KMS-11 (cell line): ENCODE measurements around the gene CSRP2.

Source experiments
- H2AFZ ChIP-seq: fragments of 200-600 bp; sonication (generic); 2 replicates; pipeline ENCODE4 v1.6.1; 2016; ENCODE audit warnings: antibody characterized with exemption, mixed run types, low read depth
- H3K27ac ChIP-seq: fragments of 200-600 bp; sonication (generic); 2 replicates; pipeline ENCODE4 v1.6.1; 2016; ENCODE audit warnings: mild to moderate bottlenecking, mixed run types
- H3K27me3 ChIP-seq: fragments of 200-600 bp; sonication (generic); 2 replicates; pipeline ENCODE4 v1.6.1; 2017; ENCODE audit warnings: mild to moderate bottlenecking, low read depth, mixed run types, moderate library complexity; ENCODE audit not compliant: insufficient read depth
- H3K36me3 ChIP-seq: fragments of 200-600 bp; sonication (generic); 2 replicates; pipeline ENCODE4 v1.6.1; 2017; ENCODE audit warnings: mild to moderate bottlenecking, mixed run types; ENCODE audit not compliant: insufficient read depth
- H3K4me1 ChIP-seq: fragments of 200-600 bp; sonication (generic); 2 replicates; pipeline ENCODE4 v1.6.1; 2016; ENCODE audit warnings: mild to moderate bottlenecking, low read depth, mixed run types; ENCODE audit not compliant: poor library complexity, severe bottlenecking
- H3K4me2 ChIP-seq: fragments of 200-600 bp; sonication (generic); 2 replicates; pipeline ENCODE4 v1.7.0; 2016; ENCODE audit warnings: mild to moderate bottlenecking, mixed run types
- H3K4me3 ChIP-seq: fragments of 200-600 bp; sonication (generic); IDR thresholded peaks from 2 replicates; pipeline ENCODE4 v1.6.1; 2017; ENCODE audit warnings: low read depth, low read length, mixed read lengths; ENCODE audit not compliant: insufficient read depth
- H3K79me2 ChIP-seq: fragments of 200-600 bp; sonication (generic); 2 replicates; pipeline ENCODE4 v1.6.1; 2016; ENCODE audit warnings: low read depth, mixed run types; ENCODE audit not compliant: insufficient read depth
- H3K9ac ChIP-seq: fragments of 200-600 bp; sonication (generic); 2 replicates; pipeline ENCODE4 v1.6.1; 2016; ENCODE audit warnings: mild to moderate bottlenecking, mixed run types
- H4K20me1 ChIP-seq: fragments of 200-600 bp; sonication (generic); 2 replicates; pipeline ENCODE4 v1.6.1; 2016; ENCODE audit warnings: mild to moderate bottlenecking, mixed run types; ENCODE audit not compliant: insufficient read depth
- TF ChIP-seq, protein P1 (sequence below): fragments of 200-600 bp; sonication (generic); conservative IDR thresholded peaks from 2 replicates; pipeline ENCODE4 v1.6.1; 2017; ENCODE audit warnings: low read depth, mild to moderate bottlenecking, antibody characterized with exemption, low read length, moderate library complexity, mixed read lengths

Gene CSRP2

DNA sequence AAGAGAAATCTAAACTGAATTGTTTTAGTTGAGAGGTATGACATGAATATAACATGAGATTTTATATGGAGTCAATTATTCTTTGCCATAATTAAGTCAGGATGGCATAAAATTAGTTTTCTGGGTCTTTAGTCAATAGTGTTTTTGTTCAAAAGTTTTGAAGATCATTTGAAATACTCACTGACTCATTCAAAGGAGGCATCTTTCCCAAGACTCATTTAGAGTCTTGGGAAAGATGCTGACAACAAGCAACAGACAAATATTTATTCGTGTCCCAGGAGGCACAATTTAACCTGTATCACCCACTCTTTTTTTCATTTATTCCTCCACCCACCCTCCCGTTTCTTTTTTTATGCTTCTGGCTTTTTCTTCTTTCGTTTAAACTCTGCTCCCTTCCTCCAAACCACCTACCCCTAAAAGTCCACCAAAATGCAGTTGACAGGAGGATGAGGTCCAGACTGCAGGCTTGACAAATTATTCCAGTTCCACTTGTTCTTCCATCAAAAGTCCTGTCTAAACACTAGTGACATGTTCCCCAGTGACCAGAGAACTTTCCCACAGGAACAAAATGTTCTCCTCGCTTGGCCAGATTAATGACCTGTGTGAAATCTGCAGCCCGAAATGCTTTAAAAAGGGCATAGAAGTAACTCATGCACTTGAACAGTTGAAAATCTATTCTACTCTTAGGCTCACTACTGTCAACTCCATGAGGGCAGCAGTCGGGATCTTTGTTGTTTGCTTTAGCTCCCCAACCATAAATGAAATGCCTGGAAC is 43.3 kb upstream of the CSRP2 start:
- Histone ChIP-seq H3K27me3 (no peaks in the 10 kb centered on the region), H3K9ac (no peak overlapping the region), H3K4me1 (no peaks in the 10 kb centered on the region), H3K27ac (no peak overlapping the region), H3K79me2 (no peaks in the 10 kb centered on the region), H3K4me2 (no peak overlapping the region), H3K4me3 (no peak overlapping the region), H4K20me1 (no peaks in the 10 kb centered on the region), H2AFZ (no peak overlapping the region), H3K36me3 (no peaks in the 10 kb centered on the region)
- TF ChIP-seq, protein P1, sequence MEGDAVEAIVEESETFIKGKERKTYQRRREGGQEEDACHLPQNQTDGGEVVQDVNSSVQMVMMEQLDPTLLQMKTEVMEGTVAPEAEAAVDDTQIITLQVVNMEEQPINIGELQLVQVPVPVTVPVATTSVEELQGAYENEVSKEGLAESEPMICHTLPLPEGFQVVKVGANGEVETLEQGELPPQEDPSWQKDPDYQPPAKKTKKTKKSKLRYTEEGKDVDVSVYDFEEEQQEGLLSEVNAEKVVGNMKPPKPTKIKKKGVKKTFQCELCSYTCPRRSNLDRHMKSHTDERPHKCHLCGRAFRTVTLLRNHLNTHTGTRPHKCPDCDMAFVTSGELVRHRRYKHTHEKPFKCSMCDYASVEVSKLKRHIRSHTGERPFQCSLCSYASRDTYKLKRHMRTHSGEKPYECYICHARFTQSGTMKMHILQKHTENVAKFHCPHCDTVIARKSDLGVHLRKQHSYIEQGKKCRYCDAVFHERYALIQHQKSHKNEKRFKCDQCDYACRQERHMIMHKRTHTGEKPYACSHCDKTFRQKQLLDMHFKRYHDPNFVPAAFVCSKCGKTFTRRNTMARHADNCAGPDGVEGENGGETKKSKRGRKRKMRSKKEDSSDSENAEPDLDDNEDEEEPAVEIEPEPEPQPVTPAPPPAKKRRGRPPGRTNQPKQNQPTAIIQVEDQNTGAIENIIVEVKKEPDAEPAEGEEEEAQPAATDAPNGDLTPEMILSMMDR = no peak

DNA sequence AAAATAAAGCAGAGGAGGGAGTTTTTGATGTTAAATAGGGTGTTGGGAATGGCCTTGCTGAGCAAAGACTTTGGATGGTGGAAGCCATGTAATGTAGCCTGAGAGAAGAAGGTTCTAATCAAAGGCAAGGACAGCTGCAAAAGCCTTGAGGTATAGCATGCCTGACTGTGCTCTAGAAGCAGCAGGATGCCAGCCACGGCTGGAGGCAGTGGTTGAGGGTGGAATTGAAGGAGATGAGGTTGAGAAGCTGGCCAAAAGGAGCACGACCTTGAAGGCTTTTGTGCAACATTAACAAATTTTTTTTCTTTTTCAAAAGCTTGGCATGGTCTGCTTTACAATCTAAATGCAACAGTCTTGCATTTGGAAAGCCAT is 42.3 kb upstream of the CSRP2 start:
- no peaks in the 10 kb centered on the region for H3K27me3 ChIP-seq
- no peak overlapping the region for H3K4me2 ChIP-seq
- H4K20me1 ChIP-seq = no peaks in the 10 kb centered on the region
- H3K27ac ChIP-seq = no peak overlapping the region
- no peaks in the 10 kb centered on the region for H3K79me2 ChIP-seq
- TF ChIP-seq, protein P1 = no peak
- no peaks in the 10 kb centered on the region for H3K4me1 ChIP-seq
- H2AFZ ChIP-seq = no peak overlapping the region
- no peaks in the 10 kb centered on the region for H3K36me3 ChIP-seq
- no peak overlapping the region for H3K4me3 ChIP-seq
- no peak overlapping the region for H3K9ac ChIP-seq

DNA sequence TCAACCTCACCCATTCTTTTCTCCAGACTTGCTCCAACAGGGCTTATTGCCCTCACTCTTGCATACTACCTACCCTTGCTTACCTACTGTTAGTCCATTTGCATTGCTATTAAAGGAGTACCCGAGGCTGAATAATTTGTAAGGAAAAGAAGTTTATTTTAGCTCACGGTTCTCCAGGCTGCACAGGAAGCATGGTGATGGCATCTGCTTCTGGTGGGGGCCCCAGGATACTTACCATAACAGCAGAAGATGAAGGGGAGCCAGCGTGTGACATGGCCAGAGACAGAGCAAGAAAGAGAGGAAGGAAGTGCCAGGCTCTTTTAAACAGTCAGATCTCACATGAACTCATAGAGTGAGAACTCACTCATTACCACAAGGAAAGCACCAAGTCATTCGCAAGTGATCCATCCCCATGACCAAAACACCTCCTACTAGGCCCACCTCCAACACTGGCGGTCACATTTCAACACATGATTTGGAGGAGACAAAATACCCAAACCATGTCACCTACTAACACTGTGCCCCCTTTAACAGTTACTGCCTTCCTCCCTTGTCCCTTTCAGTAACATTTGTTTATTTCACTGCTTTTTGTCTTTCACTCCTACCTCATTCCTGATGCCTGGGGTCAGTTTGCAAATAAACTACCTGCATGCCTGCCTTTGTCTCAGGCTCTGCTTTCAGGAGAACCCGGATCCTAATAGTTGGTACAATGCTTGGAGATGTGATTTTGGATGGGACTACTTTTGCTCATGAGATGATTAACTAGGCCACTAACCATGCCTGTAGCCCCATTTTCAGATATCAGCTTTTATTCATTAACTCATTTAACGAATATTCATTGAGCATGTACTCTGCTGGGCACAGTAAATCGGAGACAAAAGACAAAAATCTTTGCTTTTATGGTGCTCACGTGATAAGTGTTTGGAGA is 41.6 kb upstream of the CSRP2 start:
- Histone ChIP-seq H3K4me3 (no peak overlapping the region), H4K20me1 (no peaks in the 10 kb centered on the region), H3K9ac (no peak overlapping the region), H3K27me3 (no peaks in the 10 kb centered on the region), H3K79me2 (no peaks in the 10 kb centered on the region), H2AFZ (no peak overlapping the region), H3K4me2 (no peak overlapping the region), H3K4me1 (no peaks in the 10 kb centered on the region), H3K36me3 (no peaks in the 10 kb centered on the region), H3K27ac (no peak overlapping the region)
- TF ChIP-seq, protein P1 = no peak

DNA sequence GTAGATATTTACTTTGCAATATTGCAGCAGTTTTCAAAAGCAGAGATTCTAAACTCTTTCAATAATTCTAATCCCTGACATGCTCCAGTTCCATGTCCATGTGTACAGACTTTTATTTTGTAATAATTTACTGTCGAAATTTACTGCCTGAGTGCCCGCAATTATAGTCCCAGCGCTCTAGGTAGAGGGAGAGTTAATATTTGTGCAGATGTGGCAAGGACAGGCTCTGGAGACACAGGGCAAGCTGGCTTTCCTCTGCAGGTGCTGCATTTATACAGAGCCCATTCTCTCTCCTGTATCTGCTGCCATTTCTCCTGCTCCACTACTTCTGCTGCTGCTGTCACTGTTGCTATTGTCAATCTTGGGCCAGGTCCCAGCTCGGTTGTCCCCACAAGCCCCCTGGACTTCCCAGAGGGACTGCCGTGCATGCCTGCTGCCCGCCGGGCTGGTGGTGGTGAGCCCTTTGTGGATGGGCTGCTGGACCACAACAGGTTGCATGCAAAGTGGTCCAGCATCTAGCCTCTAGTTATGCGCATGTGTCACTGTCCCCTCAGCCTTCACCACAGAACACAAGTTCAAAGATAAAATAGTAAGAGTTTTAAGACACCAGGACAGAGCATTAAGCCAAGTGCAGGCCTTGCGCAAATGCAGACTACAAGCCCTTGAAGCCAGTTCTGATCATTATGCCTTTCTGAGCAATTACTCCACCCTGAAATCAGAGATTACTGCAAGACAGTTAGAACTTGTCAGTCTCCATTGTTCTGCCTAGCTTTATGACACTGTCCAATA is 40.8 kb upstream of the CSRP2 start:
- Histone ChIP-seq H3K9ac (no peak overlapping the region), H3K4me2 (no peak overlapping the region), H2AFZ (no peak overlapping the region), H3K4me3 (no peak overlapping the region), H3K79me2 (no peaks in the 10 kb centered on the region), H3K4me1 (no peaks in the 10 kb centered on the region), H3K27ac (no peak overlapping the region), H3K27me3 (no peaks in the 10 kb centered on the region), H4K20me1 (no peaks in the 10 kb centered on the region), H3K36me3 (no peaks in the 10 kb centered on the region)
- TF ChIP-seq, protein P1 = no peak
